Inflammatory macrophage treated with lipopolysaccharide for 4 hours (primary cell): Measurements from ENCODE around the gene PROSER3.

Source experiments
- DNase-seq: peaks from one replicate; pipeline ENCODE4 v3.0.0-alpha.2; 2020

PROSER3 gene

GRCh38 chr19:35739275-35740107 lies 18.5 kb upstream of the PROSER3 start:
- DNase-seq = no peak

GRCh38 chr19:35740108-35740422 lies 17.9 kb upstream of the PROSER3 start:
- DNase-seq = no peak

GRCh38 chr19:35740423-35741202 lies 17.4 kb upstream of the PROSER3 start:
- peak; percentile 98 for DNase-seq

- DNase-seq = no peak
Observed at GRCh38 chr19:35741203-35741515, 16.8 kb upstream of the PROSER3 start.

GRCh38 chr19:35742121-35742724 lies 15.8 kb upstream of the PROSER3 start, which contains the start of gene IGFLR1:
Gene IGFLR1 (minus strand): TSS chr19:35742452. CDS start chr19:35741180, 1,272 bp downstream.
- peak; percentile 94 for DNase-seq

- no peak for DNase-seq
Observed at GRCh38 chr19:35743640-35744429, 14.1 kb upstream of the PROSER3 start.

GRCh38 chr19:35744430-35745327 lies 13.3 kb upstream of the PROSER3 start:
- peak; percentile 98 for DNase-seq

- DNase-seq = peak; percentile 100
Observed at GRCh38 chr19:35745328-35746086, 12.5 kb upstream of the PROSER3 start, which contains the start of the genes PSENEN and U2AF1L4. Gene PSENEN (plus strand): TSS chr19:35745651. CDS start chr19:35745931, 280 bp downstream. Gene U2AF1L4 (minus strand): TSS chr19:35745418. CDS start chr19:35745391, 27 bp downstream.

- no peak for DNase-seq
Observed at GRCh38 chr19:35746087-35746462, 11.9 kb upstream of the PROSER3 start.

GRCh38 chr19:35746531-35746930 lies 11.4 kb upstream of the PROSER3 start:
- DNase-seq = no peak

- DNase-seq = peak; percentile 99
Observed at GRCh38 chr19:35748106-35749020, 9.6 kb upstream of the PROSER3 start, which contains the start of gene LIN37. Gene LIN37 (plus strand): TSS chr19:35748576. CDS start chr19:35748725, 149 bp downstream.

- no peak for DNase-seq
Observed at GRCh38 chr19:35750167-35750566, 7.8 kb upstream of the PROSER3 start.

GRCh38 chr19:35751839-35752745 lies 5.9 kb upstream of the PROSER3 start:
- no peak for DNase-seq

GRCh38 chr19:35752746-35753350 lies 5.1 kb upstream of the PROSER3 start:
- no peak for DNase-seq

- DNase-seq = no peak
Observed at GRCh38 chr19:35753634-35754369, 4.2 kb upstream of the PROSER3 start.

- no peak for DNase-seq
Observed at GRCh38 chr19:35754370-35755130, 3.4 kb upstream of the PROSER3 start.

GRCh38 chr19:35755131-35755549 lies 2.8 kb upstream of the PROSER3 start:
- DNase-seq = no peak
